Coronary artery (tissue), 2 donors: ENCODE data around the gene KARS1.

ENCODE experiments used
- DNase-seq: peaks from one replicate; pipeline ENCODE4 v3.0.0-alpha.2; 2017; ENCODE audit warnings: low spot score
- H3K27ac ChIP-seq, 2 donors: fragments of 200-600 bp; sonication (generic); one replicate each; pipeline ENCODE4 v1.5.1; 2016 to 2019
- H3K4me3 ChIP-seq: fragments of 200-600 bp; sonication (generic); 2 replicates; pipeline ENCODE4 v1.5.1; 2016; ENCODE audit warnings: mild to moderate bottlenecking, moderate library complexity
- CTCF ChIP-seq: fragments of 200-600 bp; sonication (generic); IDR thresholded peaks from one replicate; pipeline ENCODE4 v1.5.1; 2019; ENCODE audit warnings: antibody characterized with exemption

The KARS1 gene

GRCh38 chr16:75588716-75589115 is 58.7 kb downstream of the KARS1 start:
- peak overlapping the region; percentile 77 to 81 for H3K27ac ChIP-seq

GRCh38 chr16:75584108-75584507 is 63.4 kb downstream of the KARS1 start:
- no peak for DNase-seq
- Histone ChIP-seq H3K27ac (no peak overlapping the region), H3K4me3 (no peak overlapping the region)
- no peak for TF ChIP-seq CTCF

More at GRCh38 chr16:75588716-75589115, 58.7 kb downstream of the KARS1 start:
- no peak for DNase-seq
- H3K4me3 ChIP-seq, result no peak overlapping the region
- no peak for TF ChIP-seq CTCF

- DNase-seq, result no peak
- H3K27ac ChIP-seq, result no peak overlapping the region
- no peak overlapping the region for H3K4me3 ChIP-seq
- no peak for TF ChIP-seq CTCF
Measured at GRCh38 chr16:75579281-75579834, 68.1 kb downstream of the KARS1 start.

GRCh38 chr16:75578725-75579124 is 68.7 kb downstream of the KARS1 start:
- Histone ChIP-seq H3K27ac (no peak overlapping the region), H3K4me3 (no peak overlapping the region)
- no peak for TF ChIP-seq CTCF
- DNase-seq, result no peak

- H3K27ac ChIP-seq, result no peak overlapping the region
- no peak for TF ChIP-seq CTCF
- no peak overlapping the region for H3K4me3 ChIP-seq
- no peak for DNase-seq
Measured at GRCh38 chr16:75578212-75578611, 69.3 kb downstream of the KARS1 start.
